HT1080 (cell line): ENCODE measurements around the gene STK11. TPM values are rescaled to one million over a fixed set of nuclear protein-coding genes. Genes with fewer than 3 reads are reported as not detected.
"Not testable (repeated sequence)": the region's sequence is repeated elsewhere in the genome, so short reads cannot be mapped to it uniquely, and the experiment has no call there.

Source experiments
- DNase-seq: peaks from one replicate; pipeline ENCODE4 v3.0.0-alpha.2; 2015; ENCODE audit warnings: low read depth
- total RNA-seq: library from RNA; depleted of rRNA; stranded (reverse); fragments of >200 nt; shearing (Covaris generic); gene quantifications from 2 replicates; pipeline ENCODE4 v1.2.3, GENCODE V29; 2014

The STK11 gene
- total RNA-seq, 1 experiment from 2014 or later: 77.2 TPM

DNA sequence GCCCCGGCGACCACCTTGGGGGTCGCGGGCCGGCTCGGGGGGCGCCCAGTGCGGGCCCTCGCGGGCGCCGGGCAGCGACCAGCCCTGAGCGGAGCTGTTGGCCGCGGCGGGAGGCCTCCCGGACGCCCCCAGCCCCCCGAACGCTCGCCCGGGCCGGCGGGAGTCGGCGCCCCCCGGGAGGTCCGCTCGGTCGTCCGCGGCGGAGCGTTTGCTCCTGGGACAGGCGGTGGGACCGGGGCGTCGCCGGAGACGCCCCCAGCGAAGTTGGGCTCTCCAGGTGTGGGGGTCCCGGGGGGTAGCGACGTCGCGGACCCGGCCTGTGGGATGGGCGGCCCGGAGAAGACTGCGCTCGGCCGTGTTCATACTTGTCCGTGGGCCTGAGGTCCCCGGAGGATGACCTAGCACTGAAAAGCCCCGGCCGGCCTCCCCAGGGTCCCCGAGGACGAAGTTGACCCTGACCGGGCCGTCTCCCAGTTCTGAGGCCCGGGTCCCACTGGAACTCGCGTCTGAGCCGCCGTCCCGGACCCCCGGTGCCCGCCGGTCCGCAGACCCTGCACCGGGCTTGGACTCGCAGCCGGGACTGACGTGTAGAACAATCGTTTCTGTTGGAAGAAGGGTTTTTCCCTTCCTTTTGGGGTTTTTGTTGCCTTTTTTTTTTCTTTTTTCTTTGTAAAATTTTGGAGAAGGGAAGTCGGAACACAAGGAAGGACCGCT lies 729 bp downstream of the STK11 start:
- no peak for DNase-seq

GRCh38 chr19:1206864-1207450 lies 1.4 kb downstream of the STK11 start:
- no peak for DNase-seq

DNA sequence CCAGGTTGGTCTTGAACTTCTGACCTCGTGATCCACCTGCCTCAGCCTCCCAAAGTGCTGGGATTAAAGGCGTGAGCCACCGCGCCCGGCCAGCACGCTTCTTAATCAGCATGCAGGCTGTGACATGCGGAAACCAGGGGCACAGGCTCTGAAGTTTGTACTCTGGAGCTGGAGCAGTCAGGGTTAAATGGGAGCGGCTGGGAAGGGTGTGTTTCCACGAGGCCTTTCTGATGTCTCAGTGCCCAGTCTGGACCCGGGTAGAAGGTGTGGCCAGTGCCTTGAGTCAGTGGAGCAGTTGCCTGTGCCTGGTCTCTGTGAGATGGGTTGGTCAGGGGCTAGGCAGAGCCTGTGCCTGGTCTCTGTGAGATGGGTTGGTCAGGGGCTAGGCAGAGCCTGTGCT lies 3.3 kb downstream of the STK11 start:
- DNase-seq: not testable (repeated sequence)

- DNase-seq: no peak
Measured at GRCh38 chr19:1210227-1210538, 4.6 kb downstream of the STK11 start.

GRCh38 chr19:1211494-1212234 lies 6.1 kb downstream of the STK11 start:
- DNase-seq: no peak

GRCh38 chr19:1213391-1214286 lies 8.1 kb downstream of the STK11 start:
- peak; percentile 79 for DNase-seq

DNA sequence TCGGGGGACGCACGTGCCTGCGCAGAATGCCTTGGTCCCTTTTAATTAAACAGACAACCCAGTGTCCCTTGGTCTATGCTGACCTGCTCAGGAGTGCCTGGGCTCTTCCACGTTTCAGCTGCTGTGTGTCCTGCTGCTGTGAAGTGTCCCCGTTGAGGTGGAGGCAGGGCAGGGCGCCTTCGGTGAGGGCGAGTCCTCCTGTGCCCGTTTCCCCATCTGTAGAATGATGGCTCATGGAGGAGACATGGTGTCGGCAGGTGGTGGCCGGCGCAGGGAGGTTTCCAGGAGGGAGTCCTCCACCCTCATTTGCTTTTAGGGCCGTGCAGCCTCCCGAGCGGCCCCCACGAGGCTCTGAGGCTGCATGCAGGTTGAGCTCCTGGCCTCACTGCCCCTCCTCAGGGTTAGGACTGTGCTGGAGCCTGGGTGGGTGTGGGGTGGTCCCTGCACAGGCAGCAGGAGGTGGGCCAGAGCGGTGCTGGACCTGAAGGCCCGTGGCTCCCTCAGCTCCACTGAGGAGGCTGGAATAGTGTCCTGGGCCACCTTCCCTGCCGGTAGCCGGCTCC lies 8.8 kb downstream of the STK11 start:
- DNase-seq: no peak

GRCh38 chr19:1214862-1215731 lies 9.5 kb downstream of the STK11 start:
- peak; percentile 30 for DNase-seq

DNA sequence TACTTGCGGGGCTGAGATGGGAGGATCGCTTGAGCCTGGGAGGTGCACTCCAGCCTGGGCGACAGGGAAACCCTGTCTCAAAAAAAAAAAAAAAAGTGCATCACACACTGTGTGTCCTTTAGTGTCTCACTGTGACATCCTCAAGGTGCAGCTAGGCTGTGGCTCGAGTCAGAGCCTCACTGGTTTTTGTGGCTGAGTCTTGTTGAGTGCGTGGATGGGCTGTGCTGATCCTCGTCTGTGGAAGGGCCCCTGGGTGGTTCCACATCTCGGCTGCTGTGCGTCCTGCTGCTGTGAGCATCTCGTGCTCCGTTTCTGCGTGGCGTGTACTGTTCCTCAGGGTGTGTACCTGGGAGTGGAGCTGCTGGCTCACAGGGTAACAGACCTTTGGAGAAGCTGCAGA lies 11.2 kb downstream of the STK11 start:
- DNase-seq: no peak

DNA sequence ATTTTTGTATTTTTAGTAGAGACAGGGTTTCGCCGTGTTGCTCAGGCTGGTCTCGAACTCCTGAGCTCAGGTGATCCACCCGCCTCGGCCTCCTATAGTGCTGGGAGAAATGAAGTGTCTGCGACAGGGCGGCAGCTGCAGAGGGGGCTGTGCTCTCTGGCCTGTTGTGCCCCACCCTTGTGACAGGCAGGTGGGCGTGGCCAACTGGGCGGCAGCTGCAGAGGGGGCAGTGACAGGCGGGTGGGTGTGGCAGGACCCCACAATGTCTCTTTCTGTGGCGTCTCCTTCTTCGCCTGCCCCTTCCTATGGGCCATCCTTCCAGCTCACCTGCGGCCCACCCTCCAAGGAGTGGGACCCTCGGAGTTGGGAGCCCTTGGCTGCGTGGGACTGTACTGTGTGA lies 11.8 kb downstream of the STK11 start:
- no peak for DNase-seq

GRCh38 chr19:1218751-1219567 lies 13.4 kb downstream of the STK11 start:
- no peak for DNase-seq

- DNase-seq: no peak
Measured at GRCh38 chr19:1219786-1220476, 14.4 kb downstream of the STK11 start.

DNA sequence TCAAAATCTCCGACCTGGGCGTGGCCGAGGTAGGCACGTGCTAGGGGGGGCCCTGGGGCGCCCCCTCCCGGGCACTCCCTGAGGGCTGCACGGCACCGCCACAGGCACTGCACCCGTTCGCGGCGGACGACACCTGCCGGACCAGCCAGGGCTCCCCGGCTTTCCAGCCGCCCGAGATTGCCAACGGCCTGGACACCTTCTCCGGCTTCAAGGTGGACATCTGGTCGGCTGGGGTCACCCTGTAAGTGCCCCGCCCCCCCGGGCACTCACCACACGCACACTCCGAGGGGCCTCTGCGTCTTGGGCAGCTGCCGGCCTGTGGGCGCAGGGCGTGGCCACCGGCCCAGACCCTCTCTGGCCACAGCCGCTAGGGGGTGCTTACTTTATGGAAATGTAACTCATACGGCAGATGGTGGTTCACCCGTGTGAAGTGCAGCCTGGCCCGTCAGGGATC lies 14.9 kb downstream of the STK11 start:
- DNase-seq: no peak

DNA sequence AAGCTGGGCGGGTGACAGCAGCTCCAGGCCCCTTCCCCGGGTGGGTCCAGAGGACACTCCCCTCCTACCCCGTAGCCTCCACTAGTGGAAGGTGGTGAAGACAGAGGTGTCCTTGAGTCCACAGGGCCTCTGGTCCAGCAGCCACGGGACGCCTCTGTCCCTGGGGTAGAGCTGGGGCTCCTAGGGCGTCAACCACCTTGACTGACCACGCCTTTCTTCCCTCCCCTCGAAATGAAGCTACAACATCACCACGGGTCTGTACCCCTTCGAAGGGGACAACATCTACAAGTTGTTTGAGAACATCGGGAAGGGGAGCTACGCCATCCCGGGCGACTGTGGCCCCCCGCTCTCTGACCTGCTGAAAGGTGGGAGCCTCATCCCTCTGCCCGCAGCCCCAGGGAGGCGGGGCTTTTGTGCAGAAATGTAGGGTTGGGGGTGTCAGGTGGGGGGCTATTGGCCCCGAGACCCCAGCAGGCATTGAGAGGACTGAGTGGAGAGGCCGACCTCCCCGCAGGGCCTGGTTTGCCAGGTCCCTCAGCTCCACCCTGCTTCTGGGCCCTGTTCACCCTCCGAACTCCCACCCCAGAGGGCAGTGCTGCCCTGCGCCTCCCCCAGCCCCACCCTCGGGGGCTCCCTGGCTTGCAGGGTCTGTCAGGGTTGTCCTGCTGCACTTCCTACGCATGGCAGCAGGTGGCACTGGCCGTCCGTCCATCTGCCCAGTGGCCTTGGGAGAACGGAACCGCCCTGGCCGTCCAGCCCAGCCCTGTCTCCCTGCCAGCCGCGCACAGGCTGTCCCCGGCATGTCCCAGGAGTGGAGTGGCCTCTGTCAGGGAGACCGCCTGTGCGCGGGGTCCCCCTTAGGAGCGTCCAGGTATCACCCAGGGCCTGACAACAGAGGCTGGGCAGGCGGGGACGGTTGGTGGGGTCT lies 15.7 kb downstream of the STK11 start:
- no peak for DNase-seq

DNA sequence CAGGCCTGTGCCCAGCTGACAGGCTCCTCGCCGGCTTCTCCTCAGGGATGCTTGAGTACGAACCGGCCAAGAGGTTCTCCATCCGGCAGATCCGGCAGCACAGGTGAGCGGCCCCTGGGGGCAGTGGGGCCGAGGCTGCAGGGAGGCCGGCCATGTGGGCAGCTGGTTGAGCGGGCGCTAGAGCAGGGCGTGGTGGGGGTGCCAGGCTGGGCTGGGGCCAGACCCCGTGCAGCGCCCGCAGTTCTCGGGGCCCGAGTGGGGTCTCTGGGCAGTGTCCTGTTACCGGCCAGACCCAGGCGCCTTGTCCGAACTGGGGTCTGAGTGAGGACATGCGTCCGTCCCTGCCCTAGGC lies 16.3 kb downstream of the STK11 start:
- DNase-seq: no peak

- DNase-seq: no peak
Measured at GRCh38 chr19:1222394-1222793, 16.8 kb downstream of the STK11 start.

- peak; percentile 51 for DNase-seq
Measured at GRCh38 chr19:1223018-1223855, 17.7 kb downstream of the STK11 start.
